GM19324 (cell line): ENCODE data around the gene TNKS2.
A peak's percentile ranks its signal among the peaks of the same experiment; 100 is the strongest.
"Not testable (repeated sequence)": the region's sequence is repeated elsewhere in the genome, so short reads cannot be mapped to it uniquely, and the experiment has no call there.

Source experiments
- ATAC-seq: cut with Tn5 transposase; IDR thresholded peaks from one replicate; pipeline ENCODE4 v1.9.1; 2021; ENCODE audit warnings: mild to moderate bottlenecking, moderate library complexity; ENCODE audit not compliant: unreplicated experiment, low FRiP score

TNKS2 gene

DNA sequence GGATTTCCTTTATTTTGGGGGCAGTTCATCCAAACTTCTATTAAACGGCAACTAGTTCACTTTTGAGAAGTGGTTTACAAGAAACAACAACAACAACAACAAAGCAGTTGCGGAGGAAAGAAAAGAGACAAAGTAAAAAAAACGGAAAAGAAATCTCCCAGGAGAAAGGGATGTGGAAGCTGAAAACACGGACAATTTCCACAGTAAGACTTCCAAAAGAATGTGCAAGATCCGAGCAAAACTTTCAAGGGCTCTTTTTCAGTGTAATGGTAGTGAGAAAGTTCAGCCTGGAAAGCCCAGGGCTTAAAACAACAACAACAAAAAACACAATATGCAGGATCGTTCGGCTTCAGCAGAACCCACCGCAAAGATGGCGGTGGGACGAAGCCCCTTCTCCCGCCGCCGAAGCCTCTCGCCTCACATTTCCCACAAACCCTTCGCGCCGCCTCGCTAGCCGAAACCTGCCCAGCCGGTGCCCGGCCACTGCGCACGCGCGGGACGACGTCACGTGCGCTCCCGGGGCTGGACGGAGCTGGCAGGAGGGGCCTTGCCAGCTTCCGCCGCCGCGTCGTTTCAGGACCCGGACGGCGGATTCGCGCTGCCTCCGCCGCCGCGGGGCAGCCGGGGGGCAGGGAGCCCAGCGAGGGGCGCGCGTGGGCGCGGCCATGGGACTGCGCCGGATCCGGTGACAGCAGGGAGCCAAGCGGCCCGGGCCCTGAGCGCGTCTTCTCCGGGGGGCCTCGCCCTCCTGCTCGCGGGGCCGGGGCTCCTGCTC, at the start of gene TNKS2:
TNKS2 (plus strand) TSS at position 553 of the 775 bp plus-strand sequence. CDS start 265 bp downstream, outside the sequence.
- peak; percentile 90 for ATAC-seq

DNA sequence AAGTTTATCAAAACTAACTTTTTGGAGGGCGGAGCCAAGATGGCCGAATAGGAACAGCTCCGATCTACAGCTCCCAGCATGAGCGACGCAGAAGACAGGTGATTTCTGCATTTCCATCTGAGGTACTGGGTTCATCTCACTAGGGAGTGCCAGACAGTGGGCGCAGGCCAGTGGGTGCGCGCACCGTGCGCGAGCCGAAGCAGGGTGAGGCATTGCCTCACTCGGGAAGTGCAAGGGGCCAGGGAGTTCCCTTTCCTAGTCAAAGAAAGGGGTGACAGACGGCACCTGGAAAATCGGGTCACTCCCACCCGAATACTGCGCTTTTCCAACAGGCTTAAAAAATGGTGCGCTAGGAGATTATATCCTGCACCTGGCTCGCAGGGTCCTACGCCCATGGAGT, 48.6 kb upstream of the TNKS2 start:
- not testable (repeated sequence) for ATAC-seq

DNA sequence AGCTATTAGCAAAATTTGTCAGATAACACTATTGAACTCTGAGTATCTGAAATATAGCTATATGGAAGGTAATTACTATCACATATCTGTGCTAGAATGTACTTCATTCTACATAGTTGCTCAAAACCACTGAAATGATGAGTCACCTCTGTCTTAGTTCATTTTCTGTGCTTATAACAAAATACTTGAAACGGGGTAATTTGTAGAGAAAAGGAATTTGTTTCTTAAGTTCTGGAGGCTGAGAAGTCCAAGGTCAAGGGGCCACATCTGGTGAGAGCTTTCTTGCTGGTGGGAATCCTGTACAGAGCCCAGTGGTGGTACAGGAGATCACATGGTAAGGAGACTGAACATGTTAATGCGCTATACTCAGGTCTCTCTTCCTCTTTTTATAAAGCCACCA, 41.9 kb upstream of the TNKS2 start:
- ATAC-seq: no peak

DNA sequence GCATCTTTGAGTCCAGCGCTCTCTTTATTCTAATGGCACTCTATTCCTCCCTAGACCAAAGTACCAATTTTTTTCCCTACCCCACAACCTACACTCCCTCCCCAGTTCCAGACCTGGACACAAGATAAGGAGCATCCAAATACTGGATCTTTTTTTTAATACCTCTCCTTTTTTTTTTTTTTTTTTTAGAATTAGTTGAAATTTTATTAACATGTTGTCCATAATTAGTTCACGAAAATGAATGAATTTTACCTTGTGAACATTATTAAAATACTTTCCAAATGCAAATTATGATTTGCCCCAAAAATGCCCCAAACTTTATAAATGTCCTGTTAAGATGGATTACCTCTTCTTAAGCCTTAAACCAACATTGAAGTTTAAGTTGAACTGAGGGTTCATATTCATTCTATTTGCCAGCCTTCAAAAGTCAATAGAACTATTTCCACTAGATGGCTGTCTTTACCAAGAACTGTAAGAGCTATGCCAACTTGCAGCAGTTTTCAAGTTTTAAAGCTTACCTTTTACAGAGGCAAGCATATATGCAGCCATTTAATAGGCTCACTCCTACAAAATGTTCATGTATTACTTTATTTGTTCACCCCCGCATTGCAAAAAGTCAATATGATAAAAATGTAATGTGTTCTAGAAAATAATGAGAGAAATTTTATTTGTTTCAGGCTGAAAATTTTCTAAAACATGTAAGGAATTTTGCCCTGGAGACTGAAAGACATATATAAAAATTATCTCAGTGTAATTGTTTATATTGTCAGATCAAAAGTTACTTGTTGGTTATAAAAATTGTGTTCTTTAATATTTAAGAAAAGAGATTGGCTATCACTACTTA, 39.7 kb upstream of the TNKS2 start:
- ATAC-seq: no peak

DNA sequence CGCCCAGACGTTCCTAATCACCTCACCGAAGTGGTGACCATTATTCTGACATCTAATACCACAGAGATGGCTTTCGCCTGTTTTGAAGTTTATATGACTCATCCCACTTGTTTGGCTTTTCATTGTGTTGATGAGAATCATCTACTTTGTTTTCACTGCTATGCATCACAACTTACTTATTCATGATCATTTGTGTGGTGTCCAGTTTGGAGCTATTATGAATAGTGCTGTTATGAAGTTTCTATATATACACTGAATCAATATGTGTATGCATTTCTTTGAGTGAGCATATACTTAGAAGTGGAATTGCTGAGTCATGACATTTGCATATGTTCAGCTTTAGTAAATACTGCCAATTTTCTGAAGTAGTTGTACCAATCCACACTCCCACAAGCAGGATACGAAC, 38.6 kb upstream of the TNKS2 start:
- ATAC-seq: no peak

GRCh38 chr10:91761721-91762120, 36.5 kb upstream of the TNKS2 start:
- ATAC-seq: no peak

- no peak for ATAC-seq
Measured at GRCh38 chr10:91762878-91763277, 35.3 kb upstream of the TNKS2 start.

- ATAC-seq: no peak
Measured at GRCh38 chr10:91766676-91767075, 31.6 kb upstream of the TNKS2 start.

DNA sequence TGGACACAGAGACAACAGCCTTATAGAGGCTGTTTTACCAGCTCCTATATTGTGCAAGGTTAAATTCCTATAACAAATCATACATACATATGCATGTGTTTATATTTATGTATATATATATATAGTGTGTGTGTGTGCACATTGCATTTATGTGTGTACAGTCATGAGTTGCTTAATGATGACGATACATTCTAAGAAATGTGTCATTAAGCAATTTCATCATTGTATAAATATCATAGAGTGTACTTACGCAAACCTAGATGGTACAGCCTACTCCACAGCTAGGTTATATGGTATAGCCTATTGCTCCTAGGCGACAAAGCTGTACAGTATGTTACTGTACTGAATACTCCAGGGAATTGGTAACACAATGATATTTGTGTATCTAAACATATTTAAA, 30.1 kb upstream of the TNKS2 start:
- ATAC-seq: no peak

GRCh38 chr10:91771907-91772306, 26.3 kb upstream of the TNKS2 start:
- ATAC-seq: no peak

DNA sequence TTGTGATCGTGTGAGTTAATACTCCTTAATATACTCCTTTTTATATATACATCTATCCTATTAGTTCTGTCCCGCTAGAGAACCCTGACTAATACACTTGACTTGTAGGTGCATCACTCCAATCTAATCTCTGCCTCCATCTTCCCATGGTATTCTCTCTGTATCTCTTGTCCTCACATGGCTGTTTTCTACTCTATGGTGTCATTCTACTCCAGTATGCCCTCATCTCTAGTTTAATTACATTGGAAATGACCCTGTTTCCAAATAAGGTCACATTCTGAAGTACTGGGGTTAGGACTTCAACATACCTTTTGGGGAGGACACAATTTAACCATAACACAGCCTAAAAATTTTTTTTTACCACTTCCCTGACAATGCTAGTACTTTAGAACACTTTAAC, 25.8 kb upstream of the TNKS2 start:
- ATAC-seq: no peak

GRCh38 chr10:91772869-91773268, 25.4 kb upstream of the TNKS2 start:
- ATAC-seq: no peak

- no peak for ATAC-seq
Measured at GRCh38 chr10:91774571-91774970, 23.7 kb upstream of the TNKS2 start.

GRCh38 chr10:91775731-91776130, 22.5 kb upstream of the TNKS2 start:
- no peak for ATAC-seq

DNA sequence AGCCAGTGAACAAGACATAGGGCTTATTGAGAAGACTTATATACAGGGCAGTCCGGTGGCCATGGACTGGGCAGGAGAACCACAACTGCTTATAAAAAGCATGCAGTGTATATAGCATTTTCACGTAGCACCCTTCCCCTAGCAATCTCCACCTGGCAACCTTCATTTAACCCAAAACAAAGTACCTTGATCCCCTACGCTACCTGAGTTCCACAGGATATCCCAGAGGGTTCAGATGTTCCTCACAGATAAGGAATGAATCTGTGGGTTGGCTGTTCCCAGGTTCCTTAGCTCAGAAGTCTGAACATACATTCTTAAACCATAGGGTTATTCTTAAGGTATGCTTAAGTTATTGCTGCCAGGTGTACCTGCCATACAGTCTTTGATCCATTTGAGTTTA, 22.0 kb upstream of the TNKS2 start:
- no peak for ATAC-seq

DNA sequence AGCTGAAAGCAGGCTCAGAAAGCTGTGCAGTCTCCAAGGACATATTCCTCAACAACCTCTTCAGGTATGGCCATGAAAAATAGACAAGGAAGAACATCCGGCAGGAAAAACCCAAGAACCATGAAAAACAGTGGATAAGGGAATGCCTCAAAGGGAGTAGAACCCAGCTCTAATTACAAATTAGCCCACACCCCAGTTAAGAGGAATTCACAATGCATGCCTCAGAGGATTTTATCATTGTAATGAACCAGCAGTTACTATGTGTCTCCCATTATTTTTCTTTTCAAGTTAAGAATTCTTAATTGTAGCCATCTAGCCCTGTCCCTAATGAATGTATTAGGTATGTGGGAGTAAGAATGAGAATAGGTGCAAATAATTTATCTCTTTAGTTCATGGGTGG, 19.7 kb upstream of the TNKS2 start:
- ATAC-seq: no peak

GRCh38 chr10:91779011-91779605, 19.1 kb upstream of the TNKS2 start:
- no peak for ATAC-seq

DNA sequence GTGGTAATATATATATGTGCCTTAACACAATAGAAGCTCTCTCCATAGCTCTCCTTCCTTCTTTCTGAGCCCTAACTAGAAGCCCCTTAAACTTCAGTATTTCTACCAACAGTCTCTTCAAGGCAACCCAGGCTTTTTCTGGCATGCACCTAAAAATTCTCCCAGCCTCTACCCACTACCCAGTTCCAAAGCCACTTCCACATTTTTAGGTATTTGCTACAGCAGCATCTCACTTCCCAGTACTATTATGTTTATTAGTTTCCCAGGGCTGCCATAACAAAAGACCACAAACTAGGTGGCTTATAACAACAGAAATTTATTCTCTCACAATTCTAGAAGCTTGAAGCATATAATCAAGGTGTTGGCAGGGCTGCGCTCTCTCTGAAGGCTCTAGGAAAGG, 15.7 kb upstream of the TNKS2 start:
- no peak for ATAC-seq

DNA sequence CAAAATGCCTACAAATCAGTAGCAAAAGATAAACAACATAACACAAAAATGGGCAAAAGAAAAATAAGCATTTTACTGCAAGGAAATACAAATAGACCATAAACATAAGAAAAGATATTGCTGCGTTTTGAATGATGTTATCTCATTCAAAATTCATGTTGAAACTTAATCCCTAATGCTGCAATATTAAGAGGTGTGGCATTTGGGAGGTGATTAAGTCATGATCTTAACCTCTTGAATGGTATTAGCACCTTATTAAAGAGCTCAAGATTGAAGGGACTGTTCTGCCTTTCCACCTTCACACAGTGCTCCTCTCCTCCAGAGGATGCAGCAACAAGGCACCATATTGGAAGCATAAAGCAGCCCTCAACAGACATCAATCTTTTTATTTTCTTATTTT, 12.4 kb upstream of the TNKS2 start:
- ATAC-seq: no peak

DNA sequence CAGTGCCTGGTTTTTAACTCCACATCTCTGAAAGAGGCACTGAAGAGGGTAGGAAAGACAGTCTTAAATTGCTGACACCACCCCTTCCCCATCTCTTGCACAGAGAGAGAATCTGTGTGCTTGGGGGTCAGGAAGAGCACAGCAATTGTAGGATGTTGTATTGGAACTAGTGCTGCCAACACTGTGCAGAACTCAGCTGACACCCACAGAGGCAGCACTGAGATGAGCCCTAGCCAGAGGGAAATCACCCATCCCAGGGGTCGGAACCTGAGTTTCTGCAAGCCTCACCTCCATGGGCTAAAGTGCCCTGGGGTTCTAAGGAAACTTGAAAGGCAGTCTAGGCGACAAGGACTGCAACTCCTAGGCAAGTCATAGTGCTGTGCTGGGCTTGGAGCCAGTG, 11.0 kb upstream of the TNKS2 start:
- ATAC-seq: no peak

DNA sequence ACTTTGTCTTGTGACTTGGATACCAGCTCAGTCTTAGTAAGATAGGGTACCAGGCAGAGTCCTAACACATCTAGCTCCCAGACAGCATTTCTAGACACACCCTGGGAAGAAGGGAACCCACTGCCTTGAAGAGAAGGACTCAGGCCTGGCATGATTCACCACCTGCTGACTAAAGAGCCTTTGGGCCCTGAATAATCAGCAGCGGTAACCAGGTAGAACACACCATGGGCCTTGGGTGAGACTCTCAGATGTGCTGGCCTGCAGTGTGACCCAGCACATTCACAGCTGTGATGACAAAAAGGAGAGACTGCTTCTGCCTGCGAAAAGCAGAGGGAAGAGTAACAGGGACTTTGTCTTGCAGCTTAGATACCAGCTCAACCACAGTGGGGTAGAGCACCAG, 10.4 kb upstream of the TNKS2 start:
- no peak for ATAC-seq
